Gastrocnemius medialis (tissue), 4 donors: ENCODE results near the gene ANKRD40CL.

Experiments used
- POLR2A ChIP-seq, 2 donors: fragments of 450-650 bp; IDR thresholded peaks; one replicate each; pipeline ENCODE4 v1.6.1; 2017; ENCODE audit warnings: antibody characterized with exemption in 2 of 2, mild to moderate bottlenecking in 2 of 2, moderate library complexity in 2 of 2
- TF ChIP-seq, protein P1 (sequence below), 5 experiments: fragments of 450-650 bp in 3 of 5; fragments of 200-600 bp in 2 of 5; sonication (generic) in 2 of 5; IDR thresholded peaks in 4 of 5; conservative IDR thresholded peaks in 1 of 5; 1 replicate in 4 of 5; 2 replicates in 1 of 5; pipeline ENCODE4 v1.5.1; 2016 to 2019; ENCODE audit warnings: antibody characterized with exemption in 5 of 5, mild to moderate bottlenecking in 3 of 5, moderate library complexity in 3 of 5

DNA sequence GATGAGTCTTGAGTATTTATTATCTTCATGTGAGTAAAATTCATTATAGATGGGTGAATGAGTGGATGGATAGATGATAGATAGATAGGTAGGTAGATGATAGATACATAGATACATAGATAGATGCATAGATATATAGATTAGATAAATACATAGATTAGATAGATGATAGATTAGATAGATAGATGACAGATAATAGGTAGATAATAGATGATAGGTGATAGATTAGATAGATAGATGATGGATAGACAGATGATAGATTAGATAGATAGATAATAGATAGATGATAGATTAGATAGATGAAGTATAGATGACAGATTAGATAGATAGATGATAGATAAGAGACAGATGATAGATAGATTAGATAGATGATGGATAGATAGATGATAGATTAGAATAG is 46.3 kb upstream of the ANKRD40CL start:
- TF ChIP-seq, protein P1, sequence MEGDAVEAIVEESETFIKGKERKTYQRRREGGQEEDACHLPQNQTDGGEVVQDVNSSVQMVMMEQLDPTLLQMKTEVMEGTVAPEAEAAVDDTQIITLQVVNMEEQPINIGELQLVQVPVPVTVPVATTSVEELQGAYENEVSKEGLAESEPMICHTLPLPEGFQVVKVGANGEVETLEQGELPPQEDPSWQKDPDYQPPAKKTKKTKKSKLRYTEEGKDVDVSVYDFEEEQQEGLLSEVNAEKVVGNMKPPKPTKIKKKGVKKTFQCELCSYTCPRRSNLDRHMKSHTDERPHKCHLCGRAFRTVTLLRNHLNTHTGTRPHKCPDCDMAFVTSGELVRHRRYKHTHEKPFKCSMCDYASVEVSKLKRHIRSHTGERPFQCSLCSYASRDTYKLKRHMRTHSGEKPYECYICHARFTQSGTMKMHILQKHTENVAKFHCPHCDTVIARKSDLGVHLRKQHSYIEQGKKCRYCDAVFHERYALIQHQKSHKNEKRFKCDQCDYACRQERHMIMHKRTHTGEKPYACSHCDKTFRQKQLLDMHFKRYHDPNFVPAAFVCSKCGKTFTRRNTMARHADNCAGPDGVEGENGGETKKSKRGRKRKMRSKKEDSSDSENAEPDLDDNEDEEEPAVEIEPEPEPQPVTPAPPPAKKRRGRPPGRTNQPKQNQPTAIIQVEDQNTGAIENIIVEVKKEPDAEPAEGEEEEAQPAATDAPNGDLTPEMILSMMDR (IDR thresholded peaks at IDR 0.05 in 4 of 5, conservative IDR thresholded peaks at IDR 0.05 in 1 of 5): no peak
- TF ChIP-seq POLR2A (IDR thresholded peaks at IDR 0.05): no peak
